Activated naive CD8-positive, alpha-beta T cell treated with anti-CD3 and anti-CD28 coated beads, Interleukin-2, amount 50 U/mL, for 24 hours (primary cell): ENCODE results near the gene ZSCAN26.

Experiments
- ATAC-seq: fragments of 150-1000 bp; cut with Tn5 transposase; one replicate; pipeline ENCODE4 v1.10.0; 2021
- DNase-seq: peaks from one replicate; pipeline ENCODE4 v3.0.0; 2021
- H3K27ac Mint-ChIP-seq: one replicate; pipeline ENCODE4 v1.8.0; 2021; ENCODE audit warnings: mild to moderate bottlenecking, mixed read lengths
- H3K27me3 Mint-ChIP-seq: one replicate; pipeline ENCODE4 v1.8.0; 2021; ENCODE audit warnings: mixed read lengths
- H3K36me3 Mint-ChIP-seq: one replicate; pipeline ENCODE4 v1.8.0; 2021; ENCODE audit warnings: low read depth, mixed read lengths
- H3K4me1 Mint-ChIP-seq: one replicate; pipeline ENCODE4 v1.8.0; 2021; ENCODE audit warnings: mixed read lengths
- H3K4me3 Mint-ChIP-seq: one replicate; pipeline ENCODE4 v1.8.0; 2021; ENCODE audit warnings: mild to moderate bottlenecking, moderate library complexity, mixed read lengths
- H3K9me3 Mint-ChIP-seq: one replicate; pipeline ENCODE4 v1.8.0; 2021; ENCODE audit warnings: mixed read lengths

ZSCAN26 gene

DNA sequence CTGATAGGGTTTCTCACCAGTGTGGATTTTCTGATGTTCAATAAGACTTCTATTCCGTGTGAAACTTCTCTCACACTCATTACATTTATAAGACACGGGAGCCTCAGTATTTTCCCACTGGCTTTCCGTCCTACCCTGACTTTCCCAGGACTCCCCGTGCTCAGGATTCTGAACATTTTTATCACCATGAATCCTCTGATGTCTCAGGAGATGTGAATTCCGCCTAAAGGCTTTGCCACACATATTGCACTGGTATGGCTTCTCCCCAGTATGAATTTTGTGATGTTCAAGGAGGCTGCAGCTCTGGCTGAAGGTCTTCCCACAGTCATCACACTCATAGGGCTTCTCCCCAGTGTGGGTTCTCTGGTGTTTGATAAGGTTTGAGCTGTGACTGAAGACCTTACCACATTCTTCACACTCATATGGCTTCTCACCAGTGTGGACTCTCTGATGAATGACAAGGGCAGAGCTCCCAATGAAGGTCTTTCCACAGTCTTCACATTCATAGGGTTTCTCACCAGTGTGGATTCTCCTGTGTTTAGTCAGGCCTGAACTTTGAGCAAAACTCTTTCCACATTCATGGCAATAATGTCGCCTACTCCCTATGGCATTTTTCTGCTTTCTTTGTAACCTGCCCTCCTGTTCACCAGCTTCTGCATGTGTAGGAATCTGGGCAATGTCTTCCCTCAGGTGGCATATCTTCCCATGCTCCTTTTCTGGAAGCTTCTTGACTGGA is 21.6 kb upstream of the ZSCAN26 start:
- no peak for ATAC-seq
- no peak overlapping the region for H3K4me3 Mint-ChIP-seq
- H3K27me3 Mint-ChIP-seq: no peaks in the 10 kb centered on the region
- peaks cover 27% of the 10 kb centered on the region for H3K36me3 Mint-ChIP-seq
- H3K9me3 Mint-ChIP-seq: no peaks in the 10 kb centered on the region
- H3K27ac Mint-ChIP-seq: no peak overlapping the region
- H3K4me1 Mint-ChIP-seq: peaks cover 8% of the 10 kb centered on the region
- no peak for DNase-seq

DNA sequence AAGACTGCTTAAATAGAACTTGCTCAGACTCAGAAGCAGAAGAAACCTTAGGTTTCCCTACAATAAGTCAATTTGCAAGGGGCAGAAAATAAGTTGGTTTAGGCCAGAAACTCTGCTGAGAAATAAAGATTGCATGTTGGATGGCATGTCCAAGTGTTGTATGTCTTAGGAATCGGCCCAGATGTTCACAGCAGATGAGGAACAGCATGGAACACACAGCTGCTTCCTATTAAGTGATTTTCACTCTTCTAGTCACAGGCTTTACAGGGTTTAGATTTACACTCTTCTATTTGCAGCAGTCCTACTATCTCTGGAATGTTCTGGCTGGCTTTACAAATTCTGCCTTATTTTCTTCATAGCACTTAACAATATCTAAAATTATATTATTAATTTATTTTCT is 18.0 kb upstream of the ZSCAN26 start:
- Mint-ChIP-seq H3K27me3 (no peaks in the 10 kb centered on the region), H3K9me3 (no peaks in the 10 kb centered on the region), H3K36me3 (peaks cover 27% of the 10 kb centered on the region), H3K4me3 (no peak overlapping the region), H3K27ac (no peak overlapping the region), H3K4me1 (peaks cover 25% of the 10 kb centered on the region)
- ATAC-seq (no peak), DNase-seq (no peak)

DNA sequence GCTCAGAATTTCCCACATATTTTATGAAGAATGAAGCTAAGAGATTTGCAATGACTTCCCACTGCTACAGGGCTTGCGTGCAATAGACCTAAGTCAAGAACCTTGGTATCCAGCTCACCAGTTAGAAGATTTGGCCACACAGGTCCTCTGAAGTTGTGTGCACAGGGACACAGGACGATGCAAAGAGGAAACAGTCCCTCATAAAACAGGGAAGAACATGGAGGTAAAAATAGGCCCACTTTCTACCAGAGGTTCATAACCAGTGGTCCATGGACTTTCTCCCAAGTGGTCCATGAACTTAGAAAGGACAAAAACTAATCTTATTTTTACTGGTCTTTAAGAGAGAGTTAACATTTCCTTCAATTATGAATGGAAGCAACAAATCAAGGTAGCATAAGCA is 16.2 kb upstream of the ZSCAN26 start:
- Mint-ChIP-seq H3K27ac (peak overlapping the region; percentile 25), H3K27me3 (no peaks in the 10 kb centered on the region), H3K4me1 (peaks cover 28% of the 10 kb centered on the region), H3K4me3 (peak overlapping the region; percentile 90), H3K36me3 (peaks cover 10% of the 10 kb centered on the region), H3K9me3 (no peaks in the 10 kb centered on the region)
- ATAC-seq (no peak), DNase-seq (no peak)

DNA sequence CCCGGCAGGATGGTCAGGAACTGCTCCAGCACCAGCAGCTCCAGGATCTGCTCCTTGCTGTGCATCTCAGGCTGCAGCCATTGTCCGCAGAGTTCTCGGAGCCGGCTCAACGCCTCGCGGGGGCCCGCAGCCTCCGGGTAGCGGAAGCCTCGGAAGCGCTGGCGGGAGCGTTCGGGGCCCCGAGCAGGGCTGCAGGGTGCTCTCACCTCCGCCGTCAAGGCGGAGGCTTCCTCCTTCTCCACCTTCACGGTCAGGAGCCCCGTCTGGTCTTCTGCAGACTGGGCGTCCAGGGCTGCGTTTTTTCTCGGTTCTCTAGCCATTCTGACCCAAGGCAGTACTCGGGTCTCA is 15.3 kb upstream of the ZSCAN26 start:
- Mint-ChIP-seq H3K4me3 (peak overlapping the region; percentile 90), H3K27ac (peak overlapping the region; percentile 89), H3K27me3 (no peaks in the 10 kb centered on the region), H3K9me3 (no peaks in the 10 kb centered on the region), H3K4me1 (peaks cover 28% of the 10 kb centered on the region), H3K36me3 (peaks cover 3% of the 10 kb centered on the region)
- DNase-seq (peak; percentile 42), ATAC-seq (peak; percentile 35)

DNA sequence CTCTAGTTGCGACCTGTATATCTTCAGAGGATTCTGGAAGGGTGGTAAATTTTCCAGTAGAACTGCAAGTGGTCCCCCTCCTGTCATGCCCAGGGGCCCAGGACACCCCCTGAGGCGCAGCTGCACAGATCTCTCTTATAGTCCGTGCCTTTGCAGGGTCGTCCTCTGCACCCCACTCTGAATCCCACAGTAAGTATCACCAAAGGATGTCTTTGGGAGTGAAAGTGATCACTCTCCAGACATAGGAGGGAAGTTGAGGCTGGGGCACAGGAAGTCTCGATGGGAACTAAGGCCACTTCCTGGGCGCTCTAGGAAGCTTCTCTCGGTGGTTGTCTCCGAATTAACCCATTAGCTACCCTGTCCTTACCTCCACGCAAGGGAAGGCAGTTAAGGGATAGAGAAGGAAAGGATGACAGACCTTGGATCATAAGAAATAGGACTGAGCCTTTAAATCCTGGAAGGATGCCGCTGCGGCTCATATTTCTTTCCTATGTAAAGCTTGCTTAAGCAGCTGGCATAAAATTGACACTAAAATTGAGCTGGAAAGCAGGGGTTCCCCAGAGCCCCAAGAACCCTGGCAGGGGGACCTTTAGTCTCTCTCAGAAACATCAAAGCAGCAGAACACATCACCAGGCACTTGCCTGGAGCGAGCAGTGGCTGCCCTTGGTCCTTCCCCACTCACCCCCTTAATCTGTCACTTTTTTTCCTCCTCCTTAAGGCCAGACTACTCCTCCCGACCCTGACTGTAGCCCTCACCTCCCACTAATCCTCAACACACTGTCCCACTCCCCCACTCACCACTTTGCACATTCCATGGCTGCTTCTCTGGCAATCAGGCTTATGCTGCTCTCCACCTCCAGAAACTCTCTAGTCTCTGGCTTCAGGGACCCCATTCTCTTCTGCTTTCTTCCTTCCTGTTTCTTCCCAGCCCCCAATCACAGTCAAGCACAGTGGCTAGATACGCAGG is 14.7 kb upstream of the ZSCAN26 start, which contains the start of gene ZKSCAN4:
TSS of gene ZKSCAN4 (minus strand) at position 261 of the 967 bp plus-strand sequence. CDS start 289 bp downstream, outside the sequence.
- peak; percentile 90 for ATAC-seq
- Mint-ChIP-seq H3K4me3 (peak within 1 kb of the TSS; percentile 90), H3K4me1 (peaks cover 28% of the 10 kb centered on the region), H3K9me3 (no peaks in the 10 kb centered on the region), H3K27ac (peak within 1 kb of the TSS; percentile 89), H3K27me3 (no peaks in the 10 kb centered on the region), H3K36me3 (peaks cover under 1% of the 10 kb centered on the region)
- peak; percentile 84 for DNase-seq

DNA sequence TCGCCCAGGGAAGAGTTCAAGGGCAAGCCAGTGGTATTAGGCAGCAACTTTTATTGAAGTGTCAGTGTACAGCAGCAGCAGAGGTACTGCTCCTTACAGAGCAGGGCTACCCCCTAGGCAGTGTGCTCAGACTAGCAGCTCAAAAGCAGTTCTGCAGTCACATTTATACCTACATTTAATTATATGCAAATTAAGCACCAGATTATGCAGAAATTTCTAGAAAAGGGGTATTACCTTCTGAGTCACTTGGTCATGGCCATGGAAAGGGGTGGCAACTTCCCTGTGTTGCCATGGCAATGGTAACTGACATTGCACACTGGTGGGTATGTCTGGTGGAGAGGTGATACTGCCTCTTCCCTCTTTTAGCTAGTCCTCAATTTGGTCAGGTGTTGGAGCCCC is 12.8 kb upstream of the ZSCAN26 start:
- DNase-seq: no peak
- ATAC-seq: peak; percentile 43
- peaks cover 10% of the 10 kb centered on the region for H3K36me3 Mint-ChIP-seq
- no peak overlapping the region for H3K27ac Mint-ChIP-seq
- H3K27me3 Mint-ChIP-seq: no peaks in the 10 kb centered on the region
- peaks cover 34% of the 10 kb centered on the region for H3K4me1 Mint-ChIP-seq
- peaks cover 5% of the 10 kb centered on the region for H3K9me3 Mint-ChIP-seq
- no peak overlapping the region for H3K4me3 Mint-ChIP-seq

DNA sequence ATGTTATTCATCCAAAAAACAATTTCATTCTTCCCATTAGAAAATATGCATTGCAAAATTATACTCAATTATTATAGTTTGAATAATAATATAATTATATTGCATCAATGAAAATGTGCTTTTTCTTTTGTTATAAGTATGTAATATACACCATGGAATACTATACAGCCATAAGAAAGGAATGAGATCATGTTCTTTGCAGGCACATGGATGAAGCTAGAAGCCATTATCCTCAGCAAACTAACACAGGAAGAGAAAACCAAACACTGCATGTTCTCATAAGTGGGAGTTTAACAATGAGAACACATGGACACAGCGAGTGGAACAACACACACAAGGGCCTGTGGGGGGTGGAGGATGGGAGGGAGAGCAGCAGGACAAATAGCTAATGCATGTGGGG is 9.9 kb upstream of the ZSCAN26 start:
- H3K27ac Mint-ChIP-seq: no peak overlapping the region

DNA sequence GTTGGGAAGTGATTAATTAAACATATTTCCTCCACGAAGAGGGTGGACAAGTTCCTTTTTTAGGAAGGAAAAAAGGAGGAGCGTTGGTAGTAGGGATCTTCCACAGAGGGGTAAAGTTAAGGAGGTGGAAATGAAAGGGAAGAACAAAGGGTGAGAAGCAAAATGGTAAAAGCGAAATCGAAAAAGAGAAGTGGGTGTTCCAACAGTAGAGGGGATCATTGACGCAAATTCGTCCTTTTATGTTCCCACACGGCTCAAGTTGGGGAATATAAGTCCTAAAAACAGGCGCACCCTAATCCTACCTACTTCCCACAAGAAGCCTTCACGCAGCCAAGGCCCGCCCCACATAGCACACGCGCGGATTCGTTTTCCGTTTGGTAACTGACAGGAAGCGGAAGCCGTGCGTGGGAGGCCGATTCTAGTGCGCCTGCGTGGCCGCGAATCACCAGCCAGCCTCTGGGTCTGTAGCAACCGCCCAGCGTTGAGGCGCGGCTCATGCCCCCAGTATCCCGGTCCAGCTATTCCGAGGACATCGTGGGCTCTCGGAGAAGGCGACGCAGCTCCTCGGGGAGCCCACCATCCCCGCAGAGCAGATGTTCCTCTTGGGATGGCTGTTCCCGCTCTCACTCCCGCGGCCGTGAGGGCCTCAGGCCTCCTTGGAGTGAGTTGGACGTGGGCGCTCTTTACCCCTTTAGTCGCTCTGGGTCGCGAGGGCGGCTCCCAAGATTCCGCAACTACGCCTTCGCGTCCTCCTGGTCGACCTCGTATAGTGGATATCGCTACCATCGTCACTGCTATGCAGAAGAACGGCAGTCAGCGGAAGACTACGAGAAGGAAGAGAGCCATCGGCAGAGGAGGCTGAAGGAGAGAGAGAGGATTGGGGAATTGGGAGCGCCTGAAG is 7.8 kb upstream of the ZSCAN26 start, which contains the start of gene NKAPL:
TSS of gene NKAPL (plus strand) at position 421 of the 901 bp plus-strand sequence. CDS start at position 496, 75 bp downstream.
- Mint-ChIP-seq H3K4me3 (peak within 1 kb of the TSS; percentile 30), H3K36me3 (peaks cover 14% of the 10 kb centered on the region), H3K27ac (peak within 1 kb of the TSS; percentile 55), H3K9me3 (peaks cover 10% of the 10 kb centered on the region), H3K4me1 (peaks cover 10% of the 10 kb centered on the region), H3K27me3 (peaks cover 4% of the 10 kb centered on the region)
- peak; percentile 68 for DNase-seq
- peak; percentile 59 for ATAC-seq

More for the DNA sequence above, 9.9 kb upstream of the ZSCAN26 start:
- no peak overlapping the region for H3K4me3 Mint-ChIP-seq
- DNase-seq: no peak
- peaks cover 10% of the 10 kb centered on the region for H3K9me3 Mint-ChIP-seq
- no peak for ATAC-seq
- peaks cover 20% of the 10 kb centered on the region for H3K4me1 Mint-ChIP-seq
- H3K36me3 Mint-ChIP-seq: peaks cover 14% of the 10 kb centered on the region
- peaks cover 4% of the 10 kb centered on the region for H3K27me3 Mint-ChIP-seq

DNA sequence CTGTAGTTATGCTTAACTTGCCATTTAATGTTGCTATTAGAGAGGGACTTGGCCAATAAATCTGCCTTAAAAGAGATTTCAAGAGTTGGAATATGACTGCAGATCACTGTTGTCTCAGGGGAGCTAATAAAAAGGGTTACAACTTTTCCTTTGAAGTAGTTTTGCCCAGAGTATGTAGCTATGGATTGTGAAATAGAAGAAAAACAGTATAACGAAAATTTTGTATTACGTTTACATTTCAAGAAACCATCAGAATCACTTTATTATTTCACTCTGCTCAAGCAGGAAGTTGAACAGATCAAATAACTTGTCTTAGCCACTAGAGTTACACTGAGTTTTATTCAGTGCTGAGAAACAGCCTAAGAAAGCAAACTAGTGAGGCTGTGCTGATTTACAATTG is 3.0 kb upstream of the ZSCAN26 start:
- H3K27me3 Mint-ChIP-seq: peaks cover 4% of the 10 kb centered on the region

DNA sequence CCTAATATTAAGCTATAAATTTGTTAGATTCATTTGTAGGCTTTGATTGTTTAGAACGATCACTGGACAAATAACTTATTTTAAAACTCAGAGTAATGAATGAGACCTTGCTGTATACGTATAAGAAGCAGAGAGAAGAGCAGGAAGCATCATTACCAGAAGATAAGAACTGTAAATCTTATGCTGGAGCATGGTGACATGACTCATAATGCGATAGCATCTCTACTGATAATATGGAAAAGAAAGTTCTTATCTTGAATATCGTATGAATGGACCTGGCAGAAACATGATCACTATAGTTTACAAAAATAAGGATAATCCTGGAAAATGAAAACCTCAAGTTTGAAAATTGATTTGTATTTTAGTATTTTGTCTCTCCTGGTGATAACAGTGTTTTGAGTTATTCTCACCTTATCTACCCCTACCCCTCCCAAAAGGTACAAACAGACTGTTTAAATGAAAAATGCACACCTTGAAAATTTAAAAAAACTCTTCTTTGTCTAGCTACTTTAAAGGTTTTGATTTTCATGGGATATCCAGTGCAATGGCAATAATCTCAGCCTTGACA is 2.0 kb upstream of the ZSCAN26 start:
- no peak overlapping the region for H3K4me3 Mint-ChIP-seq

More for the DNA sequence above, 3.0 kb upstream of the ZSCAN26 start:
- H3K36me3 Mint-ChIP-seq: peaks cover 4% of the 10 kb centered on the region
- DNase-seq: no peak
- H3K4me1 Mint-ChIP-seq: peaks cover 8% of the 10 kb centered on the region
- ATAC-seq: no peak
- H3K4me3 Mint-ChIP-seq: no peak overlapping the region
- H3K27ac Mint-ChIP-seq: no peak overlapping the region
- peaks cover 6% of the 10 kb centered on the region for H3K9me3 Mint-ChIP-seq

DNA sequence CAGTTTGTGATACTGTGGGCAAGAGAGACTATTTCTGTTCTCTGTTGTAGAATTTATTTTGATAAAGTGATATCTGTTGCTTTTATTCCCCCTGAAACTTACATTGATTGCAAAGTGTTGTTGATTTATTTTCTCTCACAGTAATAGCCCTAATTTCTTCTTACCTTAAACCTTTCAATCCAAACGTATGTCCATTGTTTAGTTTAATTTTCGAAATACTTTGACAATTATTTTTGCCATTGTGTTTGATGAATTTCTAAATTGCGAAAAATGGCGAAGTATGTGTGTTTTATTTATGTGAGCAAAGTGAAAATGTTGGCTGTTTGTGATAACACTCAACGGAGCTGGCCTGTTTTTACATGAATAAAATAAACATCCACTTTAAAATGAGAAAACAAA is 381 bp upstream of the ZSCAN26 start:
- no peak for ATAC-seq
- Mint-ChIP-seq H3K4me3 (no peak overlapping the region), H3K27me3 (no peaks in the 10 kb centered on the region), H3K9me3 (no peaks in the 10 kb centered on the region), H3K27ac (no peak overlapping the region), H3K4me1 (peaks cover 16% of the 10 kb centered on the region), H3K36me3 (no peaks in the 10 kb centered on the region)
- no peak for DNase-seq

More for the DNA sequence above, 2.0 kb upstream of the ZSCAN26 start:
- Mint-ChIP-seq H3K9me3 (peaks cover under 1% of the 10 kb centered on the region), H3K27me3 (no peaks in the 10 kb centered on the region), H3K4me1 (peaks cover 14% of the 10 kb centered on the region), H3K36me3 (no peaks in the 10 kb centered on the region), H3K27ac (no peak overlapping the region)
- no peak for ATAC-seq
- DNase-seq: no peak

DNA sequence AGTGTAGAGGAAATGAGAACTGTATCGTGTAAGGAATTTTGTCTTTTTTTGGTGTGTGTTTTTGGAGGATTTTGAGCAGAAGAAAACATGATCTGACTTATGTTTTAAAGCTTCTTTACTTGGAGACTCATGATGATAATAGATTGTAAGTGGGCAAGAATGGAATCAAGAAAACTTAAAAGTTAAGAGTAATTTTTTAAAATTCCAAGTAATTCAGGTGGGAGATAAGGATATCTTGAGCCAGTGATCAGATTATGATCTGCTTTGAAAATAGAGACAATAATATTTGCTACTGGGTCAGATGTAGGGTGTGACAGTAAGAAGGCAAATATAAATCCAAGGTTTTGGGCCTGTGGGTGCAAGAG is 734 bp downstream of the ZSCAN26 start:
- H3K9me3 Mint-ChIP-seq: no peaks in the 10 kb centered on the region
- DNase-seq (no peak), ATAC-seq (no peak)
- H3K27me3 Mint-ChIP-seq: no peaks in the 10 kb centered on the region
- H3K4me3 Mint-ChIP-seq: no peak overlapping the region
- peaks cover 16% of the 10 kb centered on the region for H3K4me1 Mint-ChIP-seq
- H3K36me3 Mint-ChIP-seq: peaks cover 4% of the 10 kb centered on the region
- H3K27ac Mint-ChIP-seq: no peak overlapping the region

DNA sequence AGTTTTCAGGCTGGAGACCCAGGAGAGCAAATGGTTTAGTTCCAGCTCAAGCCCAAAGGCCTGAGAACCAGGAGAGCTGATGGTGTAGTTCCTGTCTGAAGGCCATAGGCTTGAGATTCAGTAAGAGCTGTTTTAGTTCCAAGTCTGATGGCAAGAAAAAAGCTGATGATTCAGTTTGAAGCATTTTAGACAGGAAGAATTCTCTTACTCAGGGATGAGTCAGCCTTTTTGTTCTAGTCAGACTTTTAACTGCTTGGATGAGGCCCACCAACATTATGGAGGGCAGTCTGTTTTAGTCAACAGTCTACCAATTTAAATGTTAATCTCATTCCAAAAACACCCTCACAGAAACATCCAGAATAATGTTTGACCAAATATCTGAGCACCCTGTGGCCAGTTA is 2.5 kb downstream of the ZSCAN26 start:
- Mint-ChIP-seq H3K4me3 (no peak overlapping the region), H3K36me3 (peaks cover 11% of the 10 kb centered on the region), H3K27ac (peak overlapping the region; percentile 37), H3K4me1 (peaks cover 16% of the 10 kb centered on the region), H3K9me3 (no peaks in the 10 kb centered on the region), H3K27me3 (no peaks in the 10 kb centered on the region)
- peak; percentile 45 for ATAC-seq
- no peak for DNase-seq

DNA sequence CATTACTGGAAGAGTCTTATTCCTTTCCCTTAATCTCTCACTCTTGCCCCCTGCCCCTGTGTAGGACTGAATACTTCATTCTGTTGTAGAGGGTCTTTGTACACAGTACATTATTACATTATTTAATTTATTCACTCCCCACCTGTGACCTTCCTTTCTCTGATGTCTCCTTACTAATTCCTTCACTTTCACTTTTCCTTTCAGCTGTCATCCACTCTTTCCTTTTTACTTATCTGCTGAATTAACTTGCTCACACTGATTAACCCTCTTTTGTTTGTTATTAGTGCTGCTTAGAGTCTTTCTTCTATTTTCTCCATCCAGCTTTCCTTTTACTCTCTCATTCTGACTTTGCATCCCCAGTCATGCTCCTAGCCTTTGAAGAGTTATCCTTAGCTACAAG is 7.9 kb downstream of the ZSCAN26 start:
- H3K36me3 Mint-ChIP-seq: peaks cover 34% of the 10 kb centered on the region
- H3K4me3 Mint-ChIP-seq: no peak overlapping the region
- H3K27ac Mint-ChIP-seq: peak overlapping the region; percentile 10
- no peaks in the 10 kb centered on the region for H3K9me3 Mint-ChIP-seq
- DNase-seq (no peak), ATAC-seq (no peak)
- H3K27me3 Mint-ChIP-seq: peaks cover under 1% of the 10 kb centered on the region
- H3K4me1 Mint-ChIP-seq: peaks cover 6% of the 10 kb centered on the region
